Heart left ventricle (tissue), 13 donors: ENCODE results near the gene UNC5C.

Experiments used
- CTCF ChIP-seq, 12 donors: fragments of 200-600 bp; sonication (generic) in 4 of 12; IDR thresholded peaks; one replicate each; pipeline versions ENCODE4 v1.5.0 to v1.8.0; 2018 to 2022; ENCODE audit warnings: antibody characterized with exemption in 12 of 12, mild to moderate bottlenecking in 5 of 12
- POLR2A ChIP-seq, 2 donors: fragments of 450-650 bp; IDR thresholded peaks; one replicate each; pipeline ENCODE4 v1.6.1; 2017; ENCODE audit warnings: antibody characterized with exemption in 2 of 2, mild to moderate bottlenecking in 2 of 2, moderate library complexity in 2 of 2
- donor health status: ischemic (EF 13 %, LVEDD 7.1; RV severe dilation, severe dysfunction).
- donor health status: DM: no; HTN: yes; CAD: no.
- donor health status: DM: no; HTN: no; CAD: no.
- donor health status: ischemic (EF 25% LVEDD 6.9; RV normal size, moderate dysfunction).
- donor health status: ischemic (EF 25% LVEDD 5.7; RV mildly dilated, moderate dysfunction).
- donor health status: ischemic (EF 35%, LVEDD 5.7; RV mildly dilated, moderate dysfunction).
- donor health status: nonischemic (EF 11% LVEDD 7.7; RV severe dilation, severe dysfunction).
- donor health status: DM: yes; HTN: yes; CAD: no.
- donor health status: PGD.
- donor health status: ischemic (EF 29% LVEDD 5.4; RV normal size, mild dysfunction).
- donor health status: nonischemic (EF 23%, LVEDD 6.1; RV moderate dilation, normal function).

DNA sequence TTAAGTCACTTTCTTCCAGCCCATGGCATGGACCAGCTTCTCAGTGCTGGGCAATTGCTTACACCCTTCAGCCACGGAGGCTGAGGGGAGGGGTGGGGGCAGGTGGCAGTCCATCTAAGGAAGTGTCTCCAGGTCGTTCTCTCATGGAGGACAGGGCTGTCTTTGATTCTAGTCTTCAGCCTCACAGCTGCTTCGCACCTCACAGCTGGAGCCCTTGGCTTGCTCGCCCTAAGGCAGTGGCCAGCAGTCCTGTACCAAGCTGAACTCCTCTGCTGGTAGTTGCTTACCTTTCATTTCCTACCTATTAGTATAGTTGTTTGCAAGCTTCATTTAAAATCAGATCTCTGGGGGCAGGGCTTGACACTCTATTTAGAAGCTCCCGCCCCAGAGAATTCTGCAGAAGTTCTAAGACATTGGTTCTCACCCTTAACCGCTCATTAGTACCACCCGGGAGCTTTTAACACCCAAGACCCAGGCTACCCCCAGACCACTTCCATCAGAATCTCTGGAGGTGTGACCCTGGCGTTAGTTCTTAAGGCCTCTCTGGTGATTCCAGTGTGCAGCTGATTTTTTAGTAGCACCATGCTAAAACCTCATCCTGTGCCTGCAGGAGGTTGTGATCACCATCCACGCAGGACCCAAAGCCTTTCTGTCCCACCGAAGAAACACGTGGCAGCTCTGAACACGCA is 386.8 kb downstream of the UNC5C start:
- TF ChIP-seq CTCF (IDR thresholded peaks at IDR 0.05) (no peak), POLR2A (IDR thresholded peaks at IDR 0.05) (no peak)
